SK-N-SH treated with all-trans-retinoic acid at 6 μM for 48 hours (cell line): ENCODE measurements around the gene PRKCI.
"Not testable (repeated sequence)": the region's sequence is repeated elsewhere in the genome, so short reads cannot be mapped to it uniquely, and the experiment has no call there.

Experiments
- ATAC-seq: fragments of 200-7000 bp; cut with Tn5 transposase; 3 replicates; pipeline ENCODE4 v1.9.1; 2020; ENCODE audit warnings: mild to moderate bottlenecking, moderate library complexity
- ARNTL ChIP-seq: fragments of 450-650 bp; formaldehyde crosslinking; IDR thresholded peaks from 2 replicates; pipeline ENCODE4 v1.5.0; 2020; ENCODE audit warnings: low read depth, mild to moderate bottlenecking, moderate library complexity, borderline replicate concordance
- ESRRG ChIP-seq: fragments of 250-450 bp; sonication (Bioruptor Pico); IDR thresholded peaks from 2 replicates; pipeline ENCODE4 v1.6.1; 2021; ENCODE audit warnings: mild to moderate bottlenecking
- GLIS3 ChIP-seq: fragments of 250-450 bp; sonication (Bioruptor Pico); IDR thresholded peaks from 2 replicates; pipeline ENCODE4 v1.5.0; 2020; ENCODE audit warnings: mild to moderate bottlenecking, moderate library complexity
- ISL1 ChIP-seq: fragments of 250-450 bp; sonication (Bioruptor Pico); IDR thresholded peaks from 2 replicates; pipeline ENCODE4 v2.1.2; 2022; ENCODE audit warnings: mild to moderate bottlenecking, moderate library complexity
- OSR1 ChIP-seq: fragments of 250-450 bp; sonication (Bioruptor Pico); IDR thresholded peaks from 2 replicates; pipeline ENCODE4 v1.8.0; 2022; ENCODE audit warnings: moderate library complexity, mild to moderate bottlenecking, inconsistent platforms
- PPARA ChIP-seq: fragments of 250-450 bp; sonication (Bioruptor Pico); IDR thresholded peaks from 2 replicates; pipeline ENCODE4 v1.5.0; 2020; ENCODE audit warnings: mild to moderate bottlenecking, borderline replicate concordance
- SNAI2 ChIP-seq: fragments of 250-450 bp; sonication (Bioruptor Pico); IDR thresholded peaks from 2 replicates; pipeline ENCODE4 v1.5.0; 2020; ENCODE audit warnings: mild to moderate bottlenecking, moderate library complexity
- ZFP30 ChIP-seq: fragments of 450-650 bp; formaldehyde crosslinking; IDR thresholded peaks from 2 replicates; pipeline ENCODE4 v1.5.0; 2022; ENCODE audit warnings: mild to moderate bottlenecking, moderate library complexity
- ZNF70 ChIP-seq: fragments of 450-650 bp; formaldehyde crosslinking; IDR thresholded peaks from 2 replicates; pipeline ENCODE4 v1.5.0; 2020; ENCODE audit warnings: mild to moderate bottlenecking, moderate library complexity
- ZNF8 ChIP-seq: fragments of 450-650 bp; formaldehyde crosslinking; IDR thresholded peaks from 2 replicates; pipeline ENCODE4 v1.5.0; 2020; ENCODE audit warnings: mild to moderate bottlenecking, moderate library complexity
- TF ChIP-seq, protein P1 (sequence below): fragments of 250-450 bp; sonication (Bioruptor Pico); IDR thresholded peaks from 2 replicates; pipeline ENCODE4 v1.5.1; 2020; ENCODE audit warnings: low read depth, mild to moderate bottlenecking, moderate library complexity
- TF ChIP-seq, protein P2 (sequence below): fragments of 250-450 bp; sonication (Bioruptor Pico); IDR thresholded peaks from 2 replicates; pipeline ENCODE4 v1.5.0; 2020; ENCODE audit warnings: mild to moderate bottlenecking, moderate library complexity
- TF ChIP-seq, protein P3 (sequence below): fragments of 250-450 bp; sonication (Bioruptor Pico); IDR thresholded peaks from 2 replicates; pipeline ENCODE4 v1.5.1; 2021; ENCODE audit warnings: mild to moderate bottlenecking, moderate library complexity
- TF ChIP-seq, protein P4 (sequence below): fragments of 250-450 bp; sonication (Bioruptor Pico); IDR thresholded peaks from 2 replicates; pipeline ENCODE4 v1.8.0; 2021; ENCODE audit warnings: low read depth, mild to moderate bottlenecking, moderate library complexity, borderline replicate concordance

Gene PRKCI

DNA sequence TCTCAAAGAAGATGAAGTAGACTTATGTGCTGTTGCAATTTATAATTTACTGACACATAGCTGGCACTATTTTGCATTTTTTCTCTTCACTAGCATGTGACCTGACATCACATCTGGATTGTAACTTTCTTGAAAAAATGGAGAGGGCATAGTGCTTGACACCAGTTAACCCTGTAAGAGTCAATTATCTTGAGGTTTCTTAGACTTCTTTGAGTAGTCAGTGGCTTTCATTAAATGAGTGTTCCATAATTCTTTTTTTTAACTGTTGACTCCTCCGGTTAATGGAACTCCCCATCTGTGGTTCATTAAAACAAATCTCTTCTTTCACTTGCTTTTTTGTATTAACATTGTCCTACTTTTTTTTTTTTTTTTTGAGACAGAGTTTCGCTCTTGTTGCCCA lies 16.9 kb upstream of the PRKCI start:
- ATAC-seq = no peak; the same call in 1 of the 3 replicates
- TF ChIP-seq ESRRG (CRISPR knock-in tag) (no peak), OSR1 (CRISPR knock-in tag) (no peak), ZNF8 (CRISPR knock-in tag) (no peak), ZFP30 (CRISPR knock-in tag) (no peak), ARNTL (no peak), ZNF70 (CRISPR knock-in tag) (no peak), PPARA (no peak), GLIS3 (no peak)
- TF ChIP-seq, protein P1, sequence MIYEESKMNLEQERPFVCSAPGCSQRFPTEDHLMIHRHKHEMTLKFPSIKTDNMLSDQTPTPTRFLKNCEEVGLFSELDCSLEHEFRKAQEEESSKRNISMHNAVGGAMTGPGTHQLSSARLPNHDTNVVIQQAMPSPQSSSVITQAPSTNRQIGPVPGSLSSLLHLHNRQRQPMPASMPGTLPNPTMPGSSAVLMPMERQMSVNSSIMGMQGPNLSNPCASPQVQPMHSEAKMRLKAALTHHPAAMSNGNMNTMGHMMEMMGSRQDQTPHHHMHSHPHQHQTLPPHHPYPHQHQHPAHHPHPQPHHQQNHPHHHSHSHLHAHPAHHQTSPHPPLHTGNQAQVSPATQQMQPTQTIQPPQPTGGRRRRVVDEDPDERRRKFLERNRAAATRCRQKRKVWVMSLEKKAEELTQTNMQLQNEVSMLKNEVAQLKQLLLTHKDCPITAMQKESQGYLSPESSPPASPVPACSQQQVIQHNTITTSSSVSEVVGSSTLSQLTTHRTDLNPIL (CRISPR knock-in tag) = no peak
- TF ChIP-seq, protein P2, sequence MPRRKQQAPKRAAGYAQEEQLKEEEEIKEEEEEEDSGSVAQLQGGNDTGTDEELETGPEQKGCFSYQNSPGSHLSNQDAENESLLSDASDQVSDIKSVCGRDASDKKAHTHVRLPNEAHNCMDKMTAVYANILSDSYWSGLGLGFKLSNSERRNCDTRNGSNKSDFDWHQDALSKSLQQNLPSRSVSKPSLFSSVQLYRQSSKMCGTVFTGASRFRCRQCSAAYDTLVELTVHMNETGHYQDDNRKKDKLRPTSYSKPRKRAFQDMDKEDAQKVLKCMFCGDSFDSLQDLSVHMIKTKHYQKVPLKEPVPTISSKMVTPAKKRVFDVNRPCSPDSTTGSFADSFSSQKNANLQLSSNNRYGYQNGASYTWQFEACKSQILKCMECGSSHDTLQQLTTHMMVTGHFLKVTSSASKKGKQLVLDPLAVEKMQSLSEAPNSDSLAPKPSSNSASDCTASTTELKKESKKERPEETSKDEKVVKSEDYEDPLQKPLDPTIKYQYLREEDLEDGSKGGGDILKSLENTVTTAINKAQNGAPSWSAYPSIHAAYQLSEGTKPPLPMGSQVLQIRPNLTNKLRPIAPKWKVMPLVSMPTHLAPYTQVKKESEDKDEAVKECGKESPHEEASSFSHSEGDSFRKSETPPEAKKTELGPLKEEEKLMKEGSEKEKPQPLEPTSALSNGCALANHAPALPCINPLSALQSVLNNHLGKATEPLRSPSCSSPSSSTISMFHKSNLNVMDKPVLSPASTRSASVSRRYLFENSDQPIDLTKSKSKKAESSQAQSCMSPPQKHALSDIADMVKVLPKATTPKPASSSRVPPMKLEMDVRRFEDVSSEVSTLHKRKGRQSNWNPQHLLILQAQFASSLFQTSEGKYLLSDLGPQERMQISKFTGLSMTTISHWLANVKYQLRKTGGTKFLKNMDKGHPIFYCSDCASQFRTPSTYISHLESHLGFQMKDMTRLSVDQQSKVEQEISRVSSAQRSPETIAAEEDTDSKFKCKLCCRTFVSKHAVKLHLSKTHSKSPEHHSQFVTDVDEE (CRISPR knock-in tag) = no peak
- TF ChIP-seq, protein P3, sequence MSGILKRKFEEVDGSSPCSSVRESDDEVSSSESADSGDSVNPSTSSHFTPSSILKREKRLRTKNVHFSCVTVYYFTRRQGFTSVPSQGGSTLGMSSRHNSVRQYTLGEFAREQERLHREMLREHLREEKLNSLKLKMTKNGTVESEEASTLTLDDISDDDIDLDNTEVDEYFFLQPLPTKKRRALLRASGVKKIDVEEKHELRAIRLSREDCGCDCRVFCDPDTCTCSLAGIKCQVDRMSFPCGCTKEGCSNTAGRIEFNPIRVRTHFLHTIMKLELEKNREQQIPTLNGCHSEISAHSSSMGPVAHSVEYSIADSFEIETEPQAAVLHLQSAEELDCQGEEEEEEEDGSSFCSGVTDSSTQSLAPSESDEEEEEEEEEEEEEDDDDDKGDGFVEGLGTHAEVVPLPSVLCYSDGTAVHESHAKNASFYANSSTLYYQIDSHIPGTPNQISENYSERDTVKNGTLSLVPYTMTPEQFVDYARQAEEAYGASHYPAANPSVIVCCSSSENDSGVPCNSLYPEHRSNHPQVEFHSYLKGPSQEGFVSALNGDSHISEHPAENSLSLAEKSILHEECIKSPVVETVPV (CRISPR knock-in tag) = no peak
- TF ChIP-seq, protein P4, sequence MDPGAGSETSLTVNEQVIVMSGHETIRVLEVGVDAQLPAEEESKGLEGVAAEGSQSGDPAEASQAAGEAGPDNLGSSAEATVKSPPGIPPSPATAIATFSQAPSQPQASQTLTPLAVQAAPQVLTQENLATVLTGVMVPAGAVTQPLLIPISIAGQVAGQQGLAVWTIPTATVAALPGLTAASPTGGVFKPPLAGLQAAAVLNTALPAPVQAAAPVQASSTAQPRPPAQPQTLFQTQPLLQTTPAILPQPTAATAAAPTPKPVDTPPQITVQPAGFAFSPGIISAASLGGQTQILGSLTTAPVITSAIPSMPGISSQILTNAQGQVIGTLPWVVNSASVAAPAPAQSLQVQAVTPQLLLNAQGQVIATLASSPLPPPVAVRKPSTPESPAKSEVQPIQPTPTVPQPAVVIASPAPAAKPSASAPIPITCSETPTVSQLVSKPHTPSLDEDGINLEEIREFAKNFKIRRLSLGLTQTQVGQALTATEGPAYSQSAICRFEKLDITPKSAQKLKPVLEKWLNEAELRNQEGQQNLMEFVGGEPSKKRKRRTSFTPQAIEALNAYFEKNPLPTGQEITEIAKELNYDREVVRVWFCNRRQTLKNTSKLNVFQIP = no peak

DNA sequence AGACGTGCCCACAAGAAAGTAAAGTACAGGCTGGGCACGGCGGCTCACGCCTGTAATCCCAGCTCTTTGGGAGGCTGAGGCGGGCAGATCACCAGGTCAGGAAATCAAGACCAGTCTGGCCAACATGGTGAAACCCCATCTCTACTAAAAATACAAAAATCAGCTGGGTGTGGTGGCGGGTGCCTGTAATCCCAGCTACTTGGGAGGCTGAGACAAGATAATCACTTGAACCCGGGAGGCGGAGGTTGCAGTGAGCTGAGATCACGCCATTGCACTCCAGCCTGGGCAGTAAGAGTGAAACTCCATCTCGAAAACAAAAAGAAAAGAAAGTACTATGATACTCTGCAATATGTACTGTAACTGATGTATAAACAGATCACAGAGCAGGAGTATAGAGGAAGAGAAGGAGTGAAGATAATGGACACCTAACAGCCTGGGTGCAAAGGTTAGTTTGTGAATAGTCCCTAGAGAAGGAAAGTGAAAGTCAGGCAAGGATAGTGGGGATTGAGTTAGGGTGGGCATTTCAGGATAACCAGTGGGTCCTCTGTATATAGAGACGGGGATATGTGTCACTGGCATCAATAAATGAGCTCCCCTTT lies 16.0 kb upstream of the PRKCI start:
- not testable (repeated sequence) for ATAC-seq

DNA sequence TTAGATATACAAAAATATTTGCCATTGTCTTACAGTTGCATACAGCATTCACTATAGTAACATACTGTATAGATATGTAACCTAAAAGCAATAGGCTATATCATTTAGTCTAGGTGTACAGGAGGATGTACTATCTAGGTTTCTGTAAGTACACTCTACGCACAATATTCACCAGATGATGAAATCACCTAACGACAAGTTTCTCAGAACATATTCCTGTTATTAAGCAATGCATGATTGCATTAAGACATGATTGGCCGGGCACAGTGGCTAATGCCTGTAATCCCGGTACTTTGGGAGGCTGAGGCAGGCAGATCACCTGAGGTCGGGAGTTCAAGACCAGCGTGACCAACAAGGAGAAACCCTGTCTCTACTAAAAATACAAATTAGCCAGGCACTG lies 14.5 kb upstream of the PRKCI start:
- TF ChIP-seq ESRRG (CRISPR knock-in tag) (no peak), ISL1 (no peak), ARNTL (no peak), PPARA (no peak), SNAI2 (CRISPR knock-in tag) (no peak), ZFP30 (CRISPR knock-in tag) (no peak)
- TF ChIP-seq, protein P4 = no peak
- TF ChIP-seq, protein P2 (CRISPR knock-in tag) = no peak
- TF ChIP-seq, protein P3 (CRISPR knock-in tag) = no peak
- no peak for ATAC-seq
